ENCODE results near the gene IER5. TPM values are rescaled to one million over a fixed set of nuclear protein-coding genes. Genes with fewer than 3 reads are reported as not detected.

Gene IER5
- total and polyA plus RNA-seq, 2 of the 13 experiments (the other 11 are each of a cell fraction or from before 2014, with no cell fraction given), result 2.5 to 3.5 TPM

DNA sequence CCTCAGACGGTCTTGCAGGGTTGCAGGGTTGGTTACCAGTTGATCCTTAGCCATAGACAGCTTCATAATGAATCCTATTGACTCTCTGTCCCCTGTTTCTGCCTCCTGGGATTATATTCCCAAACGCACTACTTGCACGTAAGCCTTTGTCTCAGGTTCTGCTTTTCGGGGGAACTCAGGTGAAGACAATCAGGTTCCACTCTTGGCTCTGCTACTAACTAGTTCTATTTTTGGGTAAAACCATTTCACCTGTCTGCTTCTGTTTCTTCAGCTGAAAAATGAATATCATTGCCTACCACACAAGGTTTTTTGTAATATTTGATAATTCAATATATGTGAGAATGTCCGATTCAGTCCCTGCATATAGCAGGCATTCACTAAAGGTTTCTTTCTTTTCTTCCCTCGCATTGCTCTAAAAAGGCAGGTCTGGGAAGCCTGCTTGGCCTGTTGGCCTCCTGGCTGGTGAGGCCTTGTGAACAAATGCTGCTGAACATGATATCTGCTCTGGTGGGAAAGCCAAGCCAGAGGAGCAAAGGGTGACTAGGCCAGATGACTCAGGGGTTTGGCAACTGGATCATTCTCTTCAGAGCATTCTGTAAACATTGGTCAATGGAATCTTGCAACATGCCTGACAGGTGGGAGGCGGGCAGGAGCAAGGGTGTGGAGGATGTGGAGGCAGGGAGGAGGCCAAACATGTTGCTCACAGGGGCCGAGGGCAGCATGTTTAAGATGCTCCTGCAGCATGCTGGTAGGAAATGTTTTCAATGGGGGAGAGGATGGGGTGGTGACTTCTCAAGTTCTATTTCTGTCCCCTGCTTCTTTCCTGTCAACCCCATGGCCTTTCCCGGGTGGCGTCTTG is 23.8 kb downstream of the IER5 start (continued):
- TF ChIP-seq ZNF580 (CRISPR knock-in tag; IDR thresholded peaks at IDR 0.05; ENCODE audit: borderline replicate concordance, low read depth), result peak; percentile 97
- no peak for TF ChIP-seq NFRKB (IDR thresholded peaks at IDR 0.05)
- no peak for TF ChIP-seq HNRNPH1 (optimal IDR thresholded peaks at IDR 0.05; ENCODE audit: low read depth, low read length)
- TF ChIP-seq, protein P1, sequence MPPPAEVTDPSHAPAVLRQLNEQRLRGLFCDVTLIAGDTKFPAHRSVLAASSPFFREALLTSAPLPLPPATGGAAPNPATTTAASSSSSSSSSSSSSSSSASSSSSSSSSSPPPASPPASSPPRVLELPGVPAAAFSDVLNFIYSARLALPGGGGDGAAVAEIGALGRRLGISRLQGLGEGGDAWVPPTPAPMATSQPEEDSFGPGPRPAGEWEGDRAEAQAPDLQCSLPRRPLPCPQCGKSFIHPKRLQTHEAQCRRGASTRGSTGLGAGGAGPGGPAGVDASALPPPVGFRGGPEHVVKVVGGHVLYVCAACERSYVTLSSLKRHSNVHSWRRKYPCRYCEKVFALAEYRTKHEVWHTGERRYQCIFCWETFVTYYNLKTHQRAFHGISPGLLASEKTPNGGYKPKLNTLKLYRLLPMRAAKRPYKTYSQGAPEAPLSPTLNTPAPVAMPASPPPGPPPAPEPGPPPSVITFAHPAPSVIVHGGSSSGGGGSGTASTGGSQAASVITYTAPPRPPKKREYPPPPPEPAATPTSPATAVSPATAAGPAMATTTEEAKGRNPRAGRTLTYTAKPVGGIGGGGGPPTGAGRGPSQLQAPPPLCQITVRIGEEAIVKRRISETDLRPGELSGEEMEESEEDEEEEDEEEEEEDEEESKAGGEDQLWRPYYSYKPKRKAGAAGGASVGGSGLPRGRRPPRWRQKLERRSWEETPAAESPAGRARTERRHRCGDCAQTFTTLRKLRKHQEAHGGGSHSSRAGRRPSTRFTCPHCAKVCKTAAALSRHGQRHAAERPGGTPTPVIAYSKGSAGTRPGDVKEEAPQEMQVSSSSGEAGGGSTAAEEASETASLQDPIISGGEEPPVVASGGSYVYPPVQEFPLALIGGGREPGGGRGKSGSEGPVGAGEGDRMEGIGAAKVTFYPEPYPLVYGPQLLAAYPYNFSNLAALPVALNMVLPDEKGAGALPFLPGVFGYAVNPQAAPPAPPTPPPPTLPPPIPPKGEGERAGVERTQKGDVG (CRISPR knock-in tag; IDR thresholded peaks at IDR 0.05; ENCODE audit: borderline replicate concordance), result no peak
- TF ChIP-seq ZNF598 (CRISPR knock-in tag; IDR thresholded peaks at IDR 0.05; ENCODE audit: borderline replicate concordance), result 0 out of 2 replicates have a peak, but pooled peaks have one; percentile 50
- TF ChIP-seq HDAC1 (CRISPR knock-in tag; IDR thresholded peaks at IDR 0.05), result peak; percentile 96
- no peak for TF ChIP-seq ZNF773 (CRISPR knock-in tag; IDR thresholded peaks at IDR 0.05; ENCODE audit: borderline replicate concordance)
- TF ChIP-seq, protein P2, sequence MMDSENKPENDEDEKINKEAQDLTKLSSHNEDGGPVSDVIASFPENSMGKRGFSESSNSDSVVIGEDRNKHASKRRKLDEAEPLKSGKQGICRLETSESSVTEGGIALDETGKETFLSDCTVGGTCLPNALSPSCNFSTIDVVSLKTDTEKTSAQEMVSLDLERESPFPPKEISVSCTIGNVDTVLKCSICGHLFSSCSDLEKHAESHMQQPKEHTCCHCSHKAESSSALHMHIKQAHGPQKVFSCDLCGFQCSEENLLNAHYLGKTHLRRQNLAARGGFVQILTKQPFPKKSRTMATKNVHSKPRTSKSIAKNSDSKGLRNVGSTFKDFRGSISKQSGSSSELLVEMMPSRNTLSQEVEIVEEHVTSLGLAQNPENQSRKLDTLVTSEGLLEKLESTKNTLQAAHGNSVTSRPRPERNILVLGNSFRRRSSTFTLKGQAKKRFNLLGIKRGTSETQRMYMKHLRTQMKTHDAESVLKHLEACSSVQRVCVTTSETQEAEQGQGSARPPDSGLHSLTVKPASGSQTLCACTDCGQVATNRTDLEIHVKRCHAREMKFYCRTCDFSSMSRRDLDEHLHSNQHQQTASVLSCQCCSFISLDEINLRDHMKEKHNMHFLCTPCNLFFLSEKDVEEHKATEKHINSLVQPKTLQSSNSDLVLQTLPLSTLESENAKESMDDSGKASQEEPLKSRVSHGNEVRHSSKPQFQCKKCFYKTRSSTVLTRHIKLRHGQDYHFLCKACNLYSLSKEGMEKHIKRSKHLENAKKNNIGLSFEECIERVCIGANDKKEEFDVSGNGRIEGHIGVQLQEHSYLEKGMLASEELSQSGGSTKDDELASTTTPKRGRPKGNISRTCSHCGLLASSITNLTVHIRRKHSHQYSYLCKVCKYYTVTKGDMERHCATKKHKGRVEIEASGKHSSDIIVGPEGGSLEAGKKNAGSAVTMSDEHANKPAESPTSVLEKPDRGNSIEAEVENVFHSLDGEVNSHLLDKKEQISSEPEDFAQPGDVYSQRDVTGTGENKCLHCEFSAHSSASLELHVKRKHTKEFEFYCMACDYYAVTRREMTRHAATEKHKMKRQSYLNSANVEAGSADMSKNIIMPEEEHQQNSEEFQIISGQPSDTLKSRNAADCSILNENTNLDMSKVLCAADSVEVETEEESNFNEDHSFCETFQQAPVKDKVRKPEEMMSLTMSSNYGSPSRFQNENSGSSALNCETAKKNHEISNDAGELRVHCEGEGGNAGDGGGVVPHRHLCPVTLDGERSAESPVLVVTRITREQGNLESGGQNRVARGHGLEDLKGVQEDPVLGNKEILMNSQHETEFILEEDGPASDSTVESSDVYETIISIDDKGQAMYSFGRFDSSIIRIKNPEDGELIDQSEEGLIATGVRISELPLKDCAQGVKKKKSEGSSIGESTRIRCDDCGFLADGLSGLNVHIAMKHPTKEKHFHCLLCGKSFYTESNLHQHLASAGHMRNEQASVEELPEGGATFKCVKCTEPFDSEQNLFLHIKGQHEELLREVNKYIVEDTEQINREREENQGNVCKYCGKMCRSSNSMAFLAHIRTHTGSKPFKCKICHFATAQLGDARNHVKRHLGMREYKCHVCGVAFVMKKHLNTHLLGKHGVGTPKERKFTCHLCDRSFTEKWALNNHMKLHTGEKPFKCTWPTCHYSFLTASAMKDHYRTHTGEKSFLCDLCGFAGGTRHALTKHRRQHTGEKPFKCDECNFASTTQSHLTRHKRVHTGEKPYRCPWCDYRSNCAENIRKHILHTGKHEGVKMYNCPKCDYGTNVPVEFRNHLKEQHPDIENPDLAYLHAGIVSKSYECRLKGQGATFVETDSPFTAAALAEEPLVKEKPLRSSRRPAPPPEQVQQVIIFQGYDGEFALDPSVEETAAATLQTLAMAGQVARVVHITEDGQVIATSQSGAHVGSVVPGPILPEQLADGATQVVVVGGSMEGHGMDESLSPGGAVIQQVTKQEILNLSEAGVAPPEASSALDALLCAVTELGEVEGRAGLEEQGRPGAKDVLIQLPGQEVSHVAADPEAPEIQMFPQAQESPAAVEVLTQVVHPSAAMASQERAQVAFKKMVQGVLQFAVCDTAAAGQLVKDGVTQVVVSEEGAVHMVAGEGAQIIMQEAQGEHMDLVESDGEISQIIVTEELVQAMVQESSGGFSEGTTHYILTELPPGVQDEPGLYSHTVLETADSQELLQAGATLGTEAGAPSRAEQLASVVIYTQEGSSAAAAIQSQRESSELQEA (CRISPR knock-in tag; IDR thresholded peaks at IDR 0.05; ENCODE audit: not compliant biosample characterization), result peak; percentile 65
- TF ChIP-seq ZFP41 (CRISPR knock-in tag; IDR thresholded peaks at IDR 0.05; ENCODE audit: borderline replicate concordance), result no peak
- TF ChIP-seq HMGA1 (CRISPR knock-in tag; conservative IDR thresholded peaks at IDR 0.05), result no peak
- TF ChIP-seq NR2F1 (CRISPR knock-in tag; IDR thresholded peaks at IDR 0.05), result peak; percentile 51 to 73; a peak in 3 of 4 replicates
- TF ChIP-seq DNMT1 (CRISPR knock-in tag; IDR thresholded peaks at IDR 0.05), result no peak
- TF ChIP-seq, protein P3, sequence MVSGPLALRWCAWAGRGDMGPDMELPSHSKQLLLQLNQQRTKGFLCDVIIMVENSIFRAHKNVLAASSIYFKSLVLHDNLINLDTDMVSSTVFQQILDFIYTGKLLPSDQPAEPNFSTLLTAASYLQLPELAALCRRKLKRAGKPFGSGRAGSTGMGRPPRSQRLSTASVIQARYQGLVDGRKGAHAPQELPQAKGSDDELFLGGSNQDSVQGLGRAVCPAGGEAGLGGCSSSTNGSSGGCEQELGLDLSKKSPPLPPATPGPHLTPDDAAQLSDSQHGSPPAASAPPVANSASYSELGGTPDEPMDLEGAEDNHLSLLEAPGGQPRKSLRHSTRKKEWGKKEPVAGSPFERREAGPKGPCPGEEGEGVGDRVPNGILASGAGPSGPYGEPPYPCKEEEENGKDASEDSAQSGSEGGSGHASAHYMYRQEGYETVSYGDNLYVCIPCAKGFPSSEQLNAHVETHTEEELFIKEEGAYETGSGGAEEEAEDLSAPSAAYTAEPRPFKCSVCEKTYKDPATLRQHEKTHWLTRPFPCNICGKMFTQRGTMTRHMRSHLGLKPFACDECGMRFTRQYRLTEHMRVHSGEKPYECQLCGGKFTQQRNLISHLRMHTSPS (CRISPR knock-in tag; IDR thresholded peaks at IDR 0.05; ENCODE audit: low read depth), result peak; percentile 67; the same call in 1 of the 2 replicates
- no peak for TF ChIP-seq TBP (CRISPR knock-in tag; IDR thresholded peaks at IDR 0.05)
